Measurements from ENCODE around the gene AGRN.
A peak's percentile ranks its signal among the peaks of the same experiment; 100 is the strongest.
"Not testable (repeated sequence)": the region's sequence is repeated elsewhere in the genome, so short reads cannot be mapped to it uniquely, and the experiment has no call there.

Gene AGRN

DNA sequence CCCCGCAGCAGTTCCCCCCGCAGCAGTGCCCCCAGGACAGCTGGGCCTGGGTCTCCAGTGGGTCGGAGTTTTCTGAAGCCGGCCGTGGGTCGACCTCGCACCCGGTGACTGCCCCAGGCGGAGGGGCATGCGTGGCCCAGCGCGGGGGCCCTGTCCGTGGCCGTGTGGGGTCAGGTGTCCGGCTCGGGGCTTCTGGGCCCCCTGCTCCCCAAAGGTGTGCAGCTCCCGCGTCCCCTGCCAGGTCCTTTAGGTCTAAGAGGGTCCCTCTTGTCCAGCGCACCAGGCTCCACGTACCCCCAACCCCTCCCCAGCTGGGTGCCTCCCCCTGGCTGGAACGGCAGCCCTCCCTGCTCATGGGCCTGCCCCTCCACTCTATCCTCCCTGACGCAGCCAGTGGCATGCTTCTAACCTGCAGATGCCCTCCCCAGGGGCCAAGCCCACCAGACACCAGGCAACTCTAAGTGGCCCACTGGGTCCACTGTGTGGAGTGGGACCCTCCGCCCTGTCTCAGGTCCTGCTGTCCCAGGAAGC, 14.1 kb upstream of the AGRN start:
- peak overlapping the region; percentile 68 for H3K27ac ChIP-seq
- no peak for TF ChIP-seq ZFX (IDR thresholded peaks at IDR 0.05)
- TF ChIP-seq, protein P1, sequence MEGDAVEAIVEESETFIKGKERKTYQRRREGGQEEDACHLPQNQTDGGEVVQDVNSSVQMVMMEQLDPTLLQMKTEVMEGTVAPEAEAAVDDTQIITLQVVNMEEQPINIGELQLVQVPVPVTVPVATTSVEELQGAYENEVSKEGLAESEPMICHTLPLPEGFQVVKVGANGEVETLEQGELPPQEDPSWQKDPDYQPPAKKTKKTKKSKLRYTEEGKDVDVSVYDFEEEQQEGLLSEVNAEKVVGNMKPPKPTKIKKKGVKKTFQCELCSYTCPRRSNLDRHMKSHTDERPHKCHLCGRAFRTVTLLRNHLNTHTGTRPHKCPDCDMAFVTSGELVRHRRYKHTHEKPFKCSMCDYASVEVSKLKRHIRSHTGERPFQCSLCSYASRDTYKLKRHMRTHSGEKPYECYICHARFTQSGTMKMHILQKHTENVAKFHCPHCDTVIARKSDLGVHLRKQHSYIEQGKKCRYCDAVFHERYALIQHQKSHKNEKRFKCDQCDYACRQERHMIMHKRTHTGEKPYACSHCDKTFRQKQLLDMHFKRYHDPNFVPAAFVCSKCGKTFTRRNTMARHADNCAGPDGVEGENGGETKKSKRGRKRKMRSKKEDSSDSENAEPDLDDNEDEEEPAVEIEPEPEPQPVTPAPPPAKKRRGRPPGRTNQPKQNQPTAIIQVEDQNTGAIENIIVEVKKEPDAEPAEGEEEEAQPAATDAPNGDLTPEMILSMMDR (conservative IDR thresholded peaks at IDR 0.05) = no peak

DNA sequence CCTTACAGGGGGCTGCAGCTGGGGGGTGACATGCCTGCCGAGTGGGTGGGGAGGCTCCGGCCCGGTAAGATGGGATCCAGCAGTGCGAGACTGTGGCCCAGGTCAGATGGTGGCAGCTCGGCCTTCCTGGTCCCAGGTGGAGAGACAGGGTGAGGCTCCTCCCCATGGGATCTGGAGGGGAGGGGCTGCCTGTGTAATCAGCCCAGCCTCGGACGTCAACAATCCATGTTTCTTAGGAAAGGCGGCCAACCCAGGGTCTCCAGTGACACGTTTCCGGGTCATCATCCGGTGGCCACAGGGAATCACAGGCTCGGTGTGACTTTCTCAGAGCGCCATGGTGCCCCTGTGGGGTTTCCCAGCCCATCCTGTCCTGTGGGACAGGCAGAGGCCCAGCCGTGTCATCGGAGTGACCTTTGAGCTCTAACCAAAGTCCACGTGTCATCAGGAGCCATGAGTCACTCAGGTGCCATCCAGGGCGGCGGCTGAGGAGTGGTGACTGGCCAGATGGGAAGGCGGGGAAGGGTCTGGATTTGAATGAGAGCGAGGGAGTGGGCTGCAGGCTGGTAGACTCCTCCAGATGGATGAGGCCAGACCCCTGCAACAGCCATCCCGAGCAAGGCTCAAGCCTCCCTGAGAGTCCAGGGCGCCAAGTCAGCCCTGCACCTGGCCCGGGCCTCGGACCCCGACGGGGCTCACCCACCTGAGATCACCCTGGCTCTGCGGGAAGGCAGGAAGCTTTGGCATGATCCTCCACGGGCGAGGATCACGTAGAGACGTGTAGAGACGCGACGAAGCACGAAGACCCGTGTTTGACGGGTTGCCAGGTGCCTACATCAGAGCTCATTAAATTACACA, 13.4 kb upstream of the AGRN start:
- TF ChIP-seq, protein P1 (conservative IDR thresholded peaks at IDR 0.05) = no peak
- TF ChIP-seq ZFX (IDR thresholded peaks at IDR 0.05) = no peak
- peak overlapping the region; percentile 68 for H3K27ac ChIP-seq

DNA sequence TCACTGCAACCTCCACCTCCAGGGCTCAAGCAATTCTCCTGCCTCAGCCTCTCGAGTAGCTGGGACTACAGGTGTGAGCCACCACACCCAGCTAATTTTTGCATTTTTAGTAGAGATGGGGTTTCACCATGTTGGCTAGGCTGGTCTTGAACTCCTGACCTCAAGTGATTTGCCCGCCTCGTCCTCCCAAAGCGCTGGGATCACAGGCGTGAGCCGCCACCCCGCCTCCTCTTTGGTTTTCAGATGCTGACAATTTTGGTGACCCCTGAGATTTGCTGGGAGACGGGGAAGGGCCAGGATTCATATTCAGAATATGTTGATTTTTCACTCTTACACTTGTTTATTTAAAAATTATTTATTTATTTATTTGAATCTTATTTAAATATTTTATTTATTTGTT, 9.8 kb upstream of the AGRN start:
- not testable (repeated sequence) for H3K27ac ChIP-seq

DNA sequence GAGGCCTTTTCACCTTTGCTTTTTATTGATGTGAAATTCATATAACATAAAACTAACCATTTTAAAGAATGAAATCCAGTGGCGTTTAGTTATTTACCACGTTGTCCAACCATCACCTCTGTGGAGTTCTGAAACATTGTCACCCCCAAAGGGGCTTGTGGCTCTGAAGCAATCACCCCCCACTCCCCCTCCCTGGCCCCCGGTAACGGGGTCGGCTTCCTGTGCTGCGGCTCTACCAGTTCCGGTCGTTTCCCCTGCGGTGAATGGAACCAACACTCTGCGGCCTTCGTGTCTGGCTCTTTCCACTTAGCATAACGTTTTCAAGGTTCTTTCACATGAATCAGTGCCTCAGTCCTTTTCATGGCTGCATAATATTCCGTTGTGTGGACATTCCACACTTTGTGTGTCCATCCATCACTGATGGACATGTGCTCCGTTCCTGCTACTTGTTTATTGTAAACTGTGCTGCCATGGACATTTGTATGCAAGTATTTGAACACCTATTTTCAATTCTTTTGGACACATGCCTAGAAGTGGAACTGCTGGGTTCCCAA, 8.4 kb upstream of the AGRN start:
- TF ChIP-seq ZFX (IDR thresholded peaks at IDR 0.05) = no peak
- H3K27ac ChIP-seq = no peak overlapping the region

DNA sequence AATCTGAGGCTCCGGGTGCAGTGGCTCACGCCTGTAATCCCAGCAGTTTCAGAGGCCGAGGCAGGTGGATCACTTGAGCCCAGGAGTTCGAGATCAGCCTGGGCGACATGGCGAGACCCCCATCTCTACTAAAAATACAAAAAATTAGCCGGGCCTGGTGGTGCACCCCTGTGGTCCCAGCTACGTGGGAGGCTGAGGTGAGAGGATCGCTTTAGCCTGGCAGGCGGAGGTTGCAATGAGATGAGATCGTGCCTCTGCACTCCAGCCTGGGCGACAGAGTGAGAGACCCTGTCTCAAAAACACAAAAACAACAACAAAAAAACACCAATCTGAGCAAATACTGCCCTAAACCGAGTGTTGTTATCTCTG, 7.2 kb upstream of the AGRN start:
- peak overlapping the region; percentile 80 for H3K27ac ChIP-seq

DNA sequence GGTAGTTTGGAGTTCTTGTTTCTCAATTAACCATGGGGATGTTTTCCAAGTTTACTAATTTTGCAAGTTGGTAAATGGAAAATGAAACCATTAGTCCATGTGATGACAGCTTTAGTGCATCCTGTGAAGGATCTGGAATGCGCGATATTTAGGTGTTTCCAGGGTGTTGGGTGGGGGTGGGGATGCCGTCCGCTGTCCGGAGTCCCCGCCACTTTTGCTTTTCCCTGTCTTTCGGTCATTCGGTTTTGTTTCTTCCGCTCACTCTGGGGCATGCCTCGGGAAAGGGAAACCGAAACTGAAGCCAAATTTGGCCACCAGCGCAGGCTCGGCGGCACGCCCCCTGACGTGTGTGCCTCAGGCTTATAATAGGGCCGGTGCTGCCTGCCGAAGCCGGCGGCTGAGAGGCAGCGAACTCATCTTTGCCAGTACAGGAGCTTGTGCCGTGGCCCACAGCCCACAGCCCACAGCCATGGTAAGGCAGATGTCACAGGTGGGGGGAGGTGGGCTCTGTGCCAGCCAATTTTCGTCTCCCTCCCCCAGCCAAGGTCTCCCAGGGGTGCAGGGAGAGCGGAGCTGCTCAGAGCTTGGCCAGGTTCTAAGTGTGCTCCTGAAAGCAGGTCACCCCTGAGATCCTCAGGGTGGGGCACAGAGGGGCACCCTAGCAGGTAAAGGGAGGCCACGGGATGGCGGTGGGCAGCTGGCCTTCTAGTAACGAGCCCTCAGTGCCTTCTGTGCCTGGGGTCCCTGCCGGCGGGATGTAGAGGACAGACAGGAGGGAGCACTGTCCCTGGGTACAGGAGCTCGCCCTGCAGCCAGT, 6.6 kb upstream of the AGRN start, which contains the start of gene ISG15:
Gene ISG15 (plus strand): TSS at position 393 of the 817 bp plus-strand sequence. CDS start 77 bp downstream, at position 470.
- peak within 1 kb of the TSS; percentile 80 for H3K27ac ChIP-seq
- no peak for TF ChIP-seq ZFX (IDR thresholded peaks at IDR 0.05)
- TF ChIP-seq, protein P1 (conservative IDR thresholded peaks at IDR 0.05) = no peak

DNA sequence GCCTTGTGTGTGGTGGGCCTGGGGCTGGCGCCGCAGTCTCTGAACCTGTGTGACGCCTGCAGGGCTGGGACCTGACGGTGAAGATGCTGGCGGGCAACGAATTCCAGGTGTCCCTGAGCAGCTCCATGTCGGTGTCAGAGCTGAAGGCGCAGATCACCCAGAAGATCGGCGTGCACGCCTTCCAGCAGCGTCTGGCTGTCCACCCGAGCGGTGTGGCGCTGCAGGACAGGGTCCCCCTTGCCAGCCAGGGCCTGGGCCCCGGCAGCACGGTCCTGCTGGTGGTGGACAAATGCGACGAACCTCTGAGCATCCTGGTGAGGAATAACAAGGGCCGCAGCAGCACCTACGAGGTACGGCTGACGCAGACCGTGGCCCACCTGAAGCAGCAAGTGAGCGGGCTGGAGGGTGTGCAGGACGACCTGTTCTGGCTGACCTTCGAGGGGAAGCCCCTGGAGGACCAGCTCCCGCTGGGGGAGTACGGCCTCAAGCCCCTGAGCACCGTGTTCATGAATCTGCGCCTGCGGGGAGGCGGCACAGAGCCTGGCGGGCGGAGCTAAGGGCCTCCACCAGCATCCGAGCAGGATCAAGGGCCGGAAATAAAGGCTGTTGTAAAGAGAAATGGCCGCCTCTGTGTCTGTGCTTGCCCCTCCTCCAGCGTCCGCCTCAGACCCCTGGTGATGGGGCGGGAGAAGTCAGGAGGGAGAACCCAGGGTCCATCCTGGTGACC, 5.8 kb upstream of the AGRN start:
- peak overlapping the region; percentile 80 for H3K27ac ChIP-seq

More for the DNA sequence above, 5.8 kb upstream of the AGRN start:
- TF ChIP-seq ZFX (IDR thresholded peaks at IDR 0.05) = peak; percentile 27; the same call in 1 of the 2 replicates
- TF ChIP-seq, protein P1 (conservative IDR thresholded peaks at IDR 0.05) = no peak
